Motor neuron (in vitro differentiated cells): ENCODE measurements around the gene GPR137B. TPM values are rescaled to one million over a fixed set of nuclear protein-coding genes. Genes with fewer than 3 reads are reported as not detected.

Experiments
- ATAC-seq, 8 experiments: fragments of 200-7000 bp; cut with Tn5 transposase; replicated peaks in 6 of 8; 2 replicates each; pipeline ENCODE4 v1.8.0; 2021; ENCODE audit warnings: mild to moderate bottlenecking in 8 of 8, moderate library complexity in 8 of 8
- H3K27ac ChIP-seq, 2 donors: fragments of 250-450 bp; sonication (Bioruptor Pico); 2 replicates each; pipeline ENCODE4 v1.9.0; 2021; ENCODE audit warnings: antibody characterized with exemption in 2 of 2, mild to moderate bottlenecking in 2 of 2, moderate library complexity in 1 of 2
- H3K4me1 ChIP-seq, 2 donors: fragments of 250-450 bp; sonication (Bioruptor Pico); replicated peaks in 1 of 2; 2 replicates each; pipeline ENCODE4 v1.6.1; 2021; ENCODE audit warnings: antibody characterized with exemption in 2 of 2, mild to moderate bottlenecking in 2 of 2, moderate library complexity in 1 of 2
- H3K4me3 ChIP-seq, 5 donors: fragments of 250-450 bp; sonication (Bioruptor Pico); 2 replicates each; pipeline ENCODE4 v1.9.0; 2021; ENCODE audit warnings: antibody characterized with exemption in 5 of 5, mild to moderate bottlenecking in 5 of 5, moderate library complexity in 4 of 5
- WGBS, 10 experiments: fragments of 450-650 bp; shearing (Covaris generic); methylation state at CpG; one replicate each; pipeline ENCODE4 v1.0.0; 2022; 5-methylcytosine and 5-hydroxymethylcytosine counted together
- in situ Hi-C, 9 experiments: fragments of 400-800 bp; cut with MboI; loops; one replicate each; pipeline ENCODE4 v1.15.0; 2021; ENCODE audit warnings: low sequenced_read_pairs in 9 of 9, low pct_unique_long_range_greater_than_20kb in 2 of 9; ENCODE audit not compliant: unreplicated experiment in 9 of 9
- total RNA-seq, 8 experiments: library from RNA; unstranded; fragments of 300-600 nt; gene quantifications; 2 replicates each; pipeline versions ENCODE4 v1.2.3 to v1.2.4, GENCODE V29; 2022

The GPR137B gene
- total RNA-seq, 8 experiments from 2014 or later, result 8.6 to 25.0 (median 12.3) TPM

DNA sequence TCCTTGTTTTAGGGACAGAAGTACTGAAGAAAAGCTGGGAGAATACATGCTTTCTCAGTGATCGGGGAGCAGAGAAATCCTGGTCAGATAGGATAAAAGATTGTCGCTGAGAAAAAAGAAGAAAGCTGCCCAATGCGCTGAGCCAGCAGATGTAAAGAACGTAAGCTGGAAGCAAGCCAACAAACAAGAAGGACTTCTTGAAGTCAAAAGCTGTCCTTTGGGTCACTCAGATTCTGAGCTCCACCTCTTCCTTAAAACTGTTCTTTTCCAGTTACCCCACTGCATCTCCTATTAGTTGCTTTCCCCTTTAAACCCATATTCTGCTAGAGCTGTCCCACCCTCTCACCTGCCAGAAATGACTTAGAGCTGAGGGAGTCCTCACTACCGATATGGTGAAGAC is 64.8 kb downstream of the GPR137B start:
- Histone ChIP-seq H3K27ac (no peak overlapping the region), H3K4me3 (no peak overlapping the region), H3K4me1 (peaks cover 0 to 3% of the 10 kb centered on the region in 2 donors)
- ATAC-seq, result no peak
- in situ Hi-C loops, result no loop called here
- 41 to 79% (median 71%) methylated on average over 2 to 5 of the region's 5 CpGs for WGBS, 10 experiments

DNA sequence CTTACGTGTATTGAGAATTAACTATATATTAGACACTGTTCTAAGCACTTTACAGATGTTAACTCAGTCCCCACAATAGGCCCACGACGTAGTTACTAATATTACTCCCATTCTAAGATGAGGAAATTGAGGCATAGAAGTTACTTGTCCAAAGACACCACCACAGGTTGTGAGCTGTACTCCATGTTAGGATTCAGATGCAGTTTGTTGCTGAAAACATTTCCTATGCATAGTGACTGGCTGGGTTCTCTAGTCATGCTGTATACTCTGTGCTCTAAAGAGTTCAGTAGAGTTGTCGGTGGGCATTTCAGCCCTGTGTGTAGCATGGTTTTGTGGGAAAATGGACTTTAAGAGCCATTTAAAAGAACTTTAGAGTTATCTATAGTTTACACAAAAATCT is 65.2 kb downstream of the GPR137B start:
- Histone ChIP-seq H3K4me3 (no peak overlapping the region), H3K27ac (no peak overlapping the region), H3K4me1 (peaks cover 0 to 3% of the 10 kb centered on the region in 2 donors)
- in situ Hi-C loops, result no loop called here
- no peak for ATAC-seq
- WGBS, 10 experiments, result 86 to 100% (median 95%) methylated on average over 2 to 4 of the region's 4 CpGs; no CpG with 5 or more reads in 2 of the 10 experiments

DNA sequence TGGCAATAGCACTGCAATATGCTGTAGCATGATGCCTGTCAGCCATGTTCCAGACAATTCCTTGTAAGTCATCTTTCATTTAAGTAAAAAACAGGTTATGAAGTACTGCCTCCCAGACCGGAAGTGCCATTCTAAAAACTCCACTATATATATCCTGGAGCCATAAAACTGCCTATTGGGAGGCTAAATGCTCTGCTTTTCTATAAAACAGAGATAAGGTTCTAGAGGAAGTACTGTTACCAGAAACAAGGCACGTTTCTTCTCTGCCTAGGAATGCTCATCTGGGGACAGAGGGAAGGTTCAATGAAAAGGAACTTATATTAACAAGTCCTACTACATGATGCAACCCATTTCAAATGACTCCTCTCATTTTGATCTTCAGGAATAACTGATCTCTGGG is 66.8 kb downstream of the GPR137B start:
- in situ Hi-C loops, result no loop called here
- ATAC-seq, result no peak
- 0 to 94% (median 75%) methylated on average over 1 to 2 of the region's 2 CpGs; no CpG with 5 or more reads in 2 of the 10 experiments for WGBS, 10 experiments

DNA sequence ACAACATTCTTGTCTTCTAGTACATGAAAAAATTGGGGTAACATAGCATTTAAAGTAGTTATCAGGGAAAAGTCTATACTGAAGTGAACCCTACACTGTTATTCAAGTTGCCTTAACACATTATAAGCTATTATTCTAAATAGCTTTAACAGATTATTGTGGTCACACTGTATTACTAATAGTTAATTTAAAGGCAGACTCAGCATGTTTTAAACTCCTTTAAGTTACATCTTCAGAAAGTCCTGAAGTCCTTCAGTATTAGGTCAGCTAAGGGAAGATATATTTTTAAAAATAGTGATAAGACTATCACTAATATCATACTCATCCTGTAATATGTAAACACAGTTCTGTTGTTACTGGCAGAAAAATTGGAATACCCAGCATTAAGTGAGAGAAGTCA is 67.4 kb downstream of the GPR137B start:
- Histone ChIP-seq H3K27ac (no peak overlapping the region), H3K4me3 (no peak overlapping the region), H3K4me1 (peaks cover 0 to 3% of the 10 kb centered on the region in 2 donors)
- in situ Hi-C loops, result no loop called here
- ATAC-seq, result no peak

More for the DNA sequence above, 66.8 kb downstream of the GPR137B start:
- H3K4me3 ChIP-seq, result no peak overlapping the region
- H3K4me1 ChIP-seq, result peaks cover 0 to 3% of the 10 kb centered on the region in 2 donors
- H3K27ac ChIP-seq, result no peak overlapping the region

DNA sequence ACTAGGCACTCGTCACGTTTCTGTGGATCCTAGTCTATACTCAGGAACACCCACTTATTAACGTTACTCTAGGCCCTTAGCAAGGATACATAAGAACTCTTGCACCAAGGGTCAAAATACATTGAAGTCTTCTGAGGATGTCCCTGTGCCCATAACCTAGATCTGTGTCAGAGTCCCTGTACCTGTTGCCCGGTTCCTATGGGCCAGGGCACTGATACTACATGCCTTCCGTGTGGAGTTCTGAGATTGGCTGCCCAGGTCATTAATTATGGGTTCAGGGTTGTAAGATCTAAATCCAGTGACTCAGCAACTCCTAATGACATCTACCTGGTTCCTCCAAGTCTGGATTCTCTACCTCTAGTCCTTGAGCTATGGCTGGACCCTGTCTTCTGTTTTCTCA is 69.5 kb downstream of the GPR137B start:
- in situ Hi-C loops, result no loop called here

DNA sequence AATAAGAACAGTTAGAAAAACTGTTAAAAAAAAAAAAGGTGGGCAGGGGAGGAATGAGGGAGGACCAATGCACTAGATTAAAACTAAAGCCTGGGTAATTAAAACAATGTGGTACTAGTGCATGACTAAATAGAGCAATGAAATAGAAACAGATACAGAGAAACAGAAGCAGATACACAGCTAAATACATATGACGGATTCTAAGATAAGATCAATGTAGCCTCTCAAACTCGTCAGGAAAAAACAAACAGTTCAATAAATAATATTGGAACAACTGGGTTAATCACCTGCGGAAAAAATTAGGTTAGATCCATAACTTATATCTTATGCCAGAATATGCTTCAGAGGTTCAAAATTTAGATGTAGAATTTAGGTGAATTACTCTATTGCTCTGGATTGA is 71.2 kb downstream of the GPR137B start:
- 45 to 97% (median 85%) methylated on average over 2 to 3 of the region's 3 CpGs for WGBS, 10 experiments
- no peaks in the 10 kb centered on the region for H3K4me1 ChIP-seq
- H3K27ac ChIP-seq, result no peak overlapping the region
- ATAC-seq, result no peak
- H3K4me3 ChIP-seq, result no peak overlapping the region
- in situ Hi-C loops, result no loop called here

More for the DNA sequence above, 69.5 kb downstream of the GPR137B start:
- Histone ChIP-seq H3K27ac (no peak overlapping the region), H3K4me3 (no peak overlapping the region), H3K4me1 (no peaks in the 10 kb centered on the region)
- WGBS, 10 experiments, result 74 to 100% (median 94%) methylated on average over 2 to 5 of the region's 5 CpGs; no CpG with 5 or more reads in 1 of the 10 experiments
- no peak for ATAC-seq

DNA sequence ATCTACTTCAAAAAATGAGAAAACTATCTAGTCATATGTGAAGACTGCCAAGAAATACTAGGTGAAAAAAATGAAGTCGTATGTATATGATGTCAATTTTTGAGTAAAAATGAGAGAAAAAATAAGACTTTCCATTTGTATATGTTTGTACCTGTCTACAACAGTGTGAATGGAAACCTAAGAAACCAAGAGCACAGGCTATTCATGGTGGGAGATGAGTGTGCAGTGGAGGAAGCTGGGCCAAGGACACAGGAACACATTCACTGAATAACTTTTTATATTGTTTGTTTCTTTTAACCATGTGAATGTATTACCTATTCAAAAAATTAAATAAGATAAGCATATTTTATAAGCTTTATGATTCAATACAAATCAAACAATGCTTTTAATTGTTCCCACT is 72.4 kb downstream of the GPR137B start:
- H3K27ac ChIP-seq, result no peak overlapping the region
- in situ Hi-C loops, result no loop called here
- WGBS, 10 experiments, result 20 to 100% (median 87%) methylated on average over 1 of the region's 1 CpG; no CpG with 5 or more reads in 1 of the 10 experiments
- no peaks in the 10 kb centered on the region for H3K4me1 ChIP-seq
- no peak overlapping the region for H3K4me3 ChIP-seq
- ATAC-seq, result no peak

DNA sequence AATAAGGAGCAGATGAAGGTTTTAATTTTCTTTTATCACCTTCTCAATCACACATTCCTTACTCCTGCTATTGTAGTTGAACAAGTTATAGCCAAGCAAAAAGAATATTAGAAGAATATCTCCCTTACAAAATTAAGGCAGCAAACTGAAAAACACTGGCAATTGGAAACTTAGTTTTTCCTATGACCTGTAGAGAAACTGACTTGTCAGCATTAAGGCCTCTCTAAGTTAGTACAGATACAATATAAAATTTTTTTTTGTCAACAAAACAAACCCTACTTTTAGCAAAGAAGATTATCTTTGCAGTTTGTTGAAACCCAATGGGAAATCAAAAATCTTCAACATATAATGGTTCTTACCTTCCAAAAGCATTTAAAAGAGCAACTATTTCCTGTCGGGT is 78.1 kb downstream of the GPR137B start:
- Histone ChIP-seq H3K4me3 (no peak overlapping the region), H3K27ac (no peak overlapping the region), H3K4me1 (no peaks in the 10 kb centered on the region)
- ATAC-seq, result no peak
- 67 to 100% (median 100%) methylated on average over 1 of the region's 1 CpG; no CpG with 5 or more reads in 1 of the 10 experiments for WGBS, 10 experiments
- in situ Hi-C loops, result no loop called here

DNA sequence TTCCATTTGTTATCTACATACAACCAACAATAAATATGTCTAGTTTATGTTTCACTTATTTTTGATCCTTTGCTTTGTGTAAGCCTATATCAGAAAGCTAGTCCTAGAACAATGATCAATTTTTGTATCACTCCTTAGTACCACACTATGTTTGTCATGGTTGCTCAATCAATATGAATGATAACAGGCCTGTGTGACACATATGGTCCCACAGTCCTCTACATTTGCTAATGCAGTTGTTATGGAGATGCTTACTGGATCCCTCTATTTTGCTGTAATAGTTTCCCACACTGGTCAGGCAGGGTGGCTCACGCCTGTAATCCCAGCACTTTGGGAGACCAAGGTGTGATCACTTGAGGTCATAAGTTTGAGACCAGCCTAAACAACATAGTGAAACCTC is 80.3 kb downstream of the GPR137B start:
- in situ Hi-C loops, result no loop called here
- Histone ChIP-seq H3K4me1 (no peaks in the 10 kb centered on the region), H3K27ac (no peak overlapping the region), H3K4me3 (no peak overlapping the region)
- WGBS, 10 experiments, result 80 to 100% (median 87%) methylated on average over 1 of the region's 1 CpG; no CpG with 5 or more reads in 4 of the 10 experiments
- peak in 1 of 8 experiments; percentile 76 for ATAC-seq

DNA sequence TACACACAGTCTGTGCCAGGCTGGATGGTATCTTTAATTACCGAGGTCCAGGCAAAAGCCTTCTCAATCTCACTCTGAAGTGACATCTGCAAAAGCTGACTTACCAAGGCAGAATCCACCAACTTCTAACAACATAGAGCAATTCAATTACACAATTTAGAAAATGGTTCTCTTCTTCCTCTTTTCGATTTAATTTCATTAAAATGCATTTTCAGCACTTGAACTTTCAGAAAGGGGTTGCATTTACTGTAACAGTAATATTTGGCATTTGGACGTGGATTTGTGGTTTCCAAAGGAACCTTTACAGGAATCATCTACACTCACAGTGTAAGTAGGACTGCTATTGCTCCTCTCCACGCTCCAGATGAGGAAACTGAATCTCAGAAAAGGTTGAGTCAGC is 86.1 kb downstream of the GPR137B start:
- ATAC-seq, result no peak
- Histone ChIP-seq H3K27ac (no peak overlapping the region), H3K4me3 (no peak overlapping the region), H3K4me1 (no peaks in the 10 kb centered on the region)
- in situ Hi-C loops, result no loop called here
- 36 to 98% (median 85%) methylated on average over 2 to 4 of the region's 4 CpGs; no CpG with 5 or more reads in 1 of the 10 experiments for WGBS, 10 experiments

DNA sequence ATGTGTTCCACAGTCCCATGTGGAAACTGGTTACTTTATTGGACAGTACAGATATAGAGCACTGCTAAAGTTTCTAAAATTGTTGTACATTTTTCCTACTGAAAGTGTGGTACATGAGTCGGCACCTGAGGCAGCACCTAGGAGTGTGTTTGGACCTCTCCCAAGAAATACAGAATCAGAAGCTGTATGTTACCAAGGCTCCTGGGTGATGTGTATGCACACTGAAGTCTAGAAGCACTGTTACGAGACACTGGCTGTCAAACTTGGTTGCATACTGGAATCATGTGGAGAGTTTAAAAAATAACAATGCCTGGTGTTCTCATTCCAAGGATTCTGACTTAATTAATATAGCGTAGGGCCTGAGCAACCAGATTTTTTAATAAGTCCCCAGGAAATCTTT is 92.8 kb downstream of the GPR137B start:
- no peak overlapping the region for H3K27ac ChIP-seq
- WGBS, 10 experiments, result 90 to 100% (median 96%) methylated on average over 1 to 3 of the region's 3 CpGs; no CpG with 5 or more reads in 2 of the 10 experiments
- in situ Hi-C loops, result no loop called here
- H3K4me3 ChIP-seq, result no peak overlapping the region
- no peaks in the 10 kb centered on the region for H3K4me1 ChIP-seq
- peak in 1 of 8 experiments; percentile 21 for ATAC-seq

DNA sequence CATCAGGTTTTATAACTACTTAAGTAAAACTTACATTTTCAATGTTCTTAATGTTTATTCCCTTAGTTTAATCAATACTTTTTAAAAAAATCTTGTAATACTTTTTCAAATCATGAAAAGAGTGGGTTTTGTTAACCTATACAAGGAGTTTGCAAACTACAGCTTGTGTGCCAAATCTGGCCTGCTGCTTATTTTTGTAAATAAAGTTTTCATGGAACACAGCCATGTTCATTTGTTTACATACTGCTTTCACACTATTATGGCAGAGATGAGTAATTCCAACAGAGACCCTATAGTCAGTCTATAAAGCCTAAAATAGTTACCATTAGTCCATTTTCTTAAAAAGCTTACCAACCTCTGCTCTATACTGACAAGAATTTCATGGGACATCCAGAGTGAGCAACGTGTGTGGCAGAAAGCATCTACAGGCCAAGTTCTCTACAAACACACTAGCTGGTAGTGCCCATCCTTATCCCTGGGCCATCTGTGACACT is 96.8 kb downstream of the GPR137B start:
- Histone ChIP-seq H3K4me3 (no peak overlapping the region), H3K4me1 (no peaks in the 10 kb centered on the region), H3K27ac (no peak overlapping the region)
- in situ Hi-C loops, result no loop called here
- no peak for ATAC-seq
- WGBS, 10 experiments, result 0 to 89% (median 67%) methylated on average over 1 of the region's 1 CpG; no CpG with 5 or more reads in 1 of the 10 experiments

DNA sequence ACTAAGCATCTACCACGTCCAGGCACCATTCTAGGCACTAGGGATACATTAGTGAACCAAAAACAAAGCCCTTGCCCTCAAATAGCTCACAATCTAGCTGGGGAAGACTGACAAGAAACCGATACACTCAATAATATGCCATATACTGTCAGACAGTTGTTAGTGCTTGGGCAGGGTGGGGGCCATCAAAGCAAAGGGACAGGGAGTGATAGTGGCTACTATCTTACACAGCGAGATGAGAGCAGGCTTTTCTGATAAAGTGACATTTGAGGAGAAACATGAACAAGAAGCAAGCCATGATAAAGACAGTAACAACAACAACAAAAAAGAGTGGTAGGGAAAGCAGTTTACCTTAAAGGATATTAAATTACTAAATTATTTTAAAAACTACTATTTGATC is 98.3 kb downstream of the GPR137B start:
- no peak for ATAC-seq
- WGBS, 10 experiments, result 16 to 100% (median 83%) methylated on average over 1 to 3 of the region's 3 CpGs; no CpG with 5 or more reads in 1 of the 10 experiments
- Histone ChIP-seq H3K4me3 (no peak overlapping the region), H3K4me1 (no peaks in the 10 kb centered on the region), H3K27ac (no peak overlapping the region)
- in situ Hi-C loops, result no loop called here

DNA sequence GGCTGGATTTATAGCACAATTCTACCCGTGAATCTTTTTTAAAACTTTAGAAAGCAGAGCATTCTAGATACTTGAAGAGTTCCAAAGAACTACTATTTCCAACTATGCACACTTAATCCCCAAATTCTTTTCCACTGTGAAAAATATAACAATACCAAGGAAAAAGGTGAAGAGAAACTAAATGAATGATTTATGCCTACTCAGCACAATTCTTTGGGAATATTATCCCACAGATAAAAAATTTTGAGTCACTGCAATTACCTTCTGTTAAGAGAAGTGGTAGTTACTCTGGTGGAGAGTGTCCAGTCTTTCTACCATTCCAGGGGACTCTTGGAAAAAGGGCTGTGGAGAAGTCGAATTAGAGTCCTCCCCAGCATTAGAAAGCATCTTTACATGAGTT is 100.2 kb downstream of the GPR137B start:
- Histone ChIP-seq H3K4me1 (no peaks in the 10 kb centered on the region), H3K27ac (no peak overlapping the region), H3K4me3 (no peak overlapping the region)
- ATAC-seq, result no peak
- in situ Hi-C loops, result no loop called here
- WGBS, 10 experiments, result 44 to 100% (median 83%) methylated on average over 1 to 2 of the region's 2 CpGs; no CpG with 5 or more reads in 1 of the 10 experiments
